PC-9 (cell line): Measurements from ENCODE around the gene MAZ. TPM values are rescaled to one million over a fixed set of nuclear protein-coding genes. Genes with fewer than 3 reads are reported as not detected.

Experiments used
- BruUV-seq: library from RNA; stranded (reverse); fragments of 400-500 nt; replicated peaks from 2 replicates; lab custom pipeline; 2021; lab: Mats Ljungman, UMichigan
- CTCF ChIA-PET: fragments of 300-600 bp; sonication (Branson Sonifier 250); formaldehyde crosslinking; loops from one replicate; lab custom pipeline; 2022; ENCODE audit warnings: antibody characterized with exemption; lab: Charles Lee
- POLR2A ChIA-PET: fragments of 300-600 bp; sonication (Branson Sonifier 250); formaldehyde crosslinking; loops from one replicate; lab custom pipeline; 2022; ENCODE audit warnings: antibody characterized with exemption; ENCODE audit not compliant: unreplicated experiment; lab: Charles Lee
- DNase-seq, 2 experiments: peaks; one replicate each; pipeline versions ENCODE4 v3.0.0 to v3.0.0-alpha.2; 2015 to 2022; ENCODE audit warnings: mixed read lengths in 1 of 2
- H2AFZ ChIP-seq: fragments of 200-600 bp; sonication (generic); 2 replicates; pipeline ENCODE4 v1.8.1; 2017; ENCODE audit warnings: antibody characterized with exemption
- H3F3A ChIP-seq: fragments of 200-600 bp; sonication (generic); 2 replicates; pipeline ENCODE4 v1.8.1; 2017; ENCODE audit warnings: antibody characterized with exemption, mild to moderate bottlenecking, low read depth; ENCODE audit not compliant: insufficient read depth
- H3K27ac ChIP-seq: fragments of 200-600 bp; sonication (generic); 2 replicates; pipeline ENCODE4 v1.6.1; 2016; ENCODE audit warnings: mixed run types
- H3K27me3 ChIP-seq: fragments of 200-600 bp; sonication (generic); 2 replicates; pipeline ENCODE4 v1.6.1; 2016; ENCODE audit warnings: low read depth, mixed run types; ENCODE audit not compliant: insufficient read depth
- H3K36me3 ChIP-seq: fragments of 200-600 bp; sonication (generic); 2 replicates; pipeline ENCODE4 v1.6.1; 2016; ENCODE audit warnings: low read depth, mixed run types
- H3K4me1 ChIP-seq: fragments of 200-600 bp; sonication (generic); replicated peaks from 2 replicates; pipeline ENCODE4 v1.6.1; 2016; ENCODE audit warnings: mixed run types; ENCODE audit not compliant: insufficient read depth
- H3K4me2 ChIP-seq: fragments of 200-600 bp; sonication (generic); 2 replicates; pipeline ENCODE4 v1.6.1; 2017; ENCODE audit warnings: mixed run types
- H3K4me3 ChIP-seq: fragments of 200-600 bp; sonication (generic); 2 replicates; pipeline ENCODE4 v1.6.1; 2016; ENCODE audit warnings: mixed run types
- H3K79me2 ChIP-seq: fragments of 200-600 bp; sonication (generic); 2 replicates; pipeline ENCODE4 v1.6.1; 2017; ENCODE audit warnings: low read depth, mixed run types
- H3K9me2 ChIP-seq: fragments of 200-600 bp; sonication (generic); 2 replicates; pipeline ENCODE4 v1.8.1; 2017; ENCODE audit warnings: mild to moderate bottlenecking; ENCODE audit not compliant: insufficient read depth
- H3K9me3 ChIP-seq: fragments of 200-600 bp; sonication (generic); 2 replicates; pipeline ENCODE4 v1.8.1; 2016; ENCODE audit warnings: low read depth; ENCODE audit not compliant: insufficient read depth
- H4K20me1 ChIP-seq: fragments of 200-600 bp; sonication (generic); 2 replicates; pipeline ENCODE4 v1.8.1; 2017; ENCODE audit not compliant: insufficient read depth
- EZH2 ChIP-seq: fragments of 200-600 bp; sonication (generic); IDR thresholded peaks from 2 replicates; pipeline ENCODE4 v1.8.0; 2017; ENCODE audit warnings: antibody characterized with exemption, low read depth
- intact Hi-C: fragments of 100-400 bp; cut with micrococcal nuclease; formaldehyde crosslinking; loops from one replicate; pipeline ENCODE4 v1.10.0; 2022; ENCODE audit not compliant: unreplicated experiment
- total RNA-seq: library from RNA; stranded (reverse); gene quantifications from 2 replicates; pipeline ENCODE4 v1.2.3, GENCODE V29; 2021
- TF ChIP-seq, protein P1 (sequence below): fragments of 200-600 bp; sonication (generic); conservative IDR thresholded peaks from 2 replicates; pipeline ENCODE4 v1.6.1; 2017; ENCODE audit warnings: mixed run types, antibody characterized with exemption, mild to moderate bottlenecking, moderate library complexity

The MAZ gene
- total RNA-seq, 1 experiment from 2014 or later: 481 TPM

DNA sequence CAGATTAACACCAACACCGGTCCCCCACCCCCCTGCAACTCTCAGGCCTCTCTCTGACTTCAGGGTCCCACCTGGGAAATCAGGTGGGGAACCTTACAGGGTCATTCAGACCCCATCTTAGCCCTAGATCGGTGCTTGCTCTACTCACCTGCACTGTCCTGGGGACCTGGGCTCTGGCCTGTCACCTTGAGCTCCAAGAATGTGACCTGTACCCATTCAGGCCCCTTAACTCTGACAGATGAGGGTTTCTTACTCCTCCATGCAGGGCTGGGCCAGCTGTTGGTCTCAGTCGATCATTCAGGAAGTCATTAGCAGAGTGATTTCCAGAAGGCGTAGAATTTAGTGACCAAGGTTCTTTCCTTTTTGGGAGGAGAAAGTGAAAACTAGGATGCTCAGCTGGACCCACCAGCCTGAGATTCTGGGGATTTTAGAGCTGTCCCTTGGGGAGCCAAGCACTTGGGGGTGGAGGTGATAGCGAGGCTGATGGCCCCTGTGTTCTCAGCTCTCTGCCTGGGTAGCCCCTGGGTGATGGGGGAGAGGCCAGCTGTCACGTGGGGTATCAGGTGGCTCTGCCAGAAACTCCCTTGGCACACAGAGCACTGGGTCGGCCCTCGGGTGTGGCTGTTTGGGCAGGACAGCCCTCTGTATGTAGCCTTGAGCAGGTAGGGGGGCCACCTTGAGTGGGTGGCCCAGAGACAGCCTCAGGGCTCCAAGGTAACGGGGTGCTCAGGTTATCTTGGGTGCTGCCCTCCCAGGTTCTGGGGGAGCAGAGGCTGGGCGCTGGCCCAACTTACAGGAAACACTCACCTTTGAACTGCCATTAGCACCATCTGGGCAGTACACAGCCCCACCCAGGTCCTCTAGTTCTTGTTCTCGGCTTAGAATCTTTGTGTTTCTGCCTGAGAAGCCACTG, 14.7 kb downstream of the MAZ start:
- no peaks in the 10 kb centered on the region for H4K20me1 ChIP-seq
- peak; percentile 57 to 84 for DNase-seq
- peak overlapping the region; percentile 77 for H3K27ac ChIP-seq
- H3K4me1 ChIP-seq: peaks cover 72% of the 10 kb centered on the region
- H3K9me3 ChIP-seq: no peaks in the 10 kb centered on the region
- ChIA-PET CTCF (interaction anchor here (0.6 to 1.7 kb wide), 3 partner anchors 22 to 1529 kb away, joined by 3 to 18 read pairs (median 15); no protein-coding TSS in a partner anchor), POLR2A (interaction anchor here (0.5 to 1.5 kb wide), 4 partner anchors 14 to 152 kb away, joined by 4 to 32 read pairs (median 8); no protein-coding TSS in a partner anchor)
- H3F3A ChIP-seq: peaks cover 70% of the 10 kb centered on the region; the same call in 1 of the 2 replicates
- no peaks in the 10 kb centered on the region for H3K9me2 ChIP-seq
- H3K4me3 ChIP-seq: peak overlapping the region; percentile 71
- H3K79me2 ChIP-seq: peaks cover 66% of the 10 kb centered on the region
- TSS peak; percentile 71 for BruUV-seq
- peak overlapping the region; percentile 88 for H3K4me2 ChIP-seq
- no peak overlapping the region for H2AFZ ChIP-seq
- TF ChIP-seq, protein P1, sequence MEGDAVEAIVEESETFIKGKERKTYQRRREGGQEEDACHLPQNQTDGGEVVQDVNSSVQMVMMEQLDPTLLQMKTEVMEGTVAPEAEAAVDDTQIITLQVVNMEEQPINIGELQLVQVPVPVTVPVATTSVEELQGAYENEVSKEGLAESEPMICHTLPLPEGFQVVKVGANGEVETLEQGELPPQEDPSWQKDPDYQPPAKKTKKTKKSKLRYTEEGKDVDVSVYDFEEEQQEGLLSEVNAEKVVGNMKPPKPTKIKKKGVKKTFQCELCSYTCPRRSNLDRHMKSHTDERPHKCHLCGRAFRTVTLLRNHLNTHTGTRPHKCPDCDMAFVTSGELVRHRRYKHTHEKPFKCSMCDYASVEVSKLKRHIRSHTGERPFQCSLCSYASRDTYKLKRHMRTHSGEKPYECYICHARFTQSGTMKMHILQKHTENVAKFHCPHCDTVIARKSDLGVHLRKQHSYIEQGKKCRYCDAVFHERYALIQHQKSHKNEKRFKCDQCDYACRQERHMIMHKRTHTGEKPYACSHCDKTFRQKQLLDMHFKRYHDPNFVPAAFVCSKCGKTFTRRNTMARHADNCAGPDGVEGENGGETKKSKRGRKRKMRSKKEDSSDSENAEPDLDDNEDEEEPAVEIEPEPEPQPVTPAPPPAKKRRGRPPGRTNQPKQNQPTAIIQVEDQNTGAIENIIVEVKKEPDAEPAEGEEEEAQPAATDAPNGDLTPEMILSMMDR: no peak
- no peak for TF ChIP-seq EZH2
- intact Hi-C loops: loop anchor here (1.0 to 5.0 kb wide), 4 partner anchors 27 to 200 kb away; partner anchors contain the start of genes CDIPT and SEZ6L2
- H3K36me3 ChIP-seq: no peaks in the 10 kb centered on the region
- no peaks in the 10 kb centered on the region for H3K27me3 ChIP-seq

GRCh38 chr16:29821643-29822115, 15.3 kb downstream of the MAZ start:
- peaks cover 75% of the 10 kb centered on the region for H3K4me1 ChIP-seq
- no peak for TF ChIP-seq EZH2
- TF ChIP-seq, protein P1: no peak
- no peaks in the 10 kb centered on the region for H3K9me2 ChIP-seq
- no peaks in the 10 kb centered on the region for H4K20me1 ChIP-seq
- H3K79me2 ChIP-seq: peaks cover 68% of the 10 kb centered on the region
- peak overlapping the region; percentile 77 for H3K27ac ChIP-seq
- DNase-seq: peak; percentile 70 to 84
- H2AFZ ChIP-seq: no peak overlapping the region
- no peaks in the 10 kb centered on the region for H3K36me3 ChIP-seq
- ChIA-PET CTCF (interaction anchor here (0.9 kb wide), 1 partner anchor 21 kb away, joined by 3 read pairs; no protein-coding TSS in a partner anchor), POLR2A (interaction anchor here (0.5 to 0.8 kb wide), 4 partner anchors 36 to 750 kb away, joined by 4 to 32 read pairs (median 6); no protein-coding TSS in a partner anchor)
- no peaks in the 10 kb centered on the region for H3K9me3 ChIP-seq
- H3K4me2 ChIP-seq: peak overlapping the region; percentile 88
- peaks cover 71% of the 10 kb centered on the region; the same call in 1 of the 2 replicates for H3F3A ChIP-seq
- intact Hi-C loops: loop anchor here (1.0 to 5.0 kb wide), 4 partner anchors 27 to 200 kb away; partner anchors contain the start of genes CDIPT and SEZ6L2
- H3K27me3 ChIP-seq: no peaks in the 10 kb centered on the region
- H3K4me3 ChIP-seq: peak overlapping the region; percentile 71; the same call in 1 of the 2 replicates
- TSS peak; percentile 14 for BruUV-seq

GRCh38 chr16:29824589-29825144, 18.3 kb downstream of the MAZ start:
- TF ChIP-seq EZH2: no peak
- TF ChIP-seq, protein P1: no peak
- ChIA-PET CTCF (interaction anchor here (0.6 to 0.7 kb wide), 3 partner anchors 9 to 806 kb away, joined by 3 to 9 read pairs (median 4); partner anchors contain the start of genes KIF22 and PAGR1), POLR2A (interaction anchor here (0.6 to 0.7 kb wide), 6 partner anchors 9 to 149 kb away, joined by 3 to 16 read pairs (median 4); partner anchors contain the start of genes PAGR1 and TAOK2)
- no peaks in the 10 kb centered on the region for H3K9me2 ChIP-seq
- peaks cover 47% of the 10 kb centered on the region for H3K79me2 ChIP-seq
- peaks cover 59% of the 10 kb centered on the region; the same call in 1 of the 2 replicates for H3F3A ChIP-seq
- no peaks in the 10 kb centered on the region for H3K9me3 ChIP-seq
- no peaks in the 10 kb centered on the region for H3K36me3 ChIP-seq
- H3K4me1 ChIP-seq: peaks cover 58% of the 10 kb centered on the region
- DNase-seq: peak in 1 of 2 experiments; percentile 76
- intact Hi-C loops: loop anchor here (5.0 kb wide), 1 partner anchor 73 kb away; the partner anchor contains the start of gene SEZ6L2
- no TSS peak for BruUV-seq
- peak overlapping the region; percentile 59 for H3K27ac ChIP-seq
- H3K4me2 ChIP-seq: peak overlapping the region; percentile 65
- H2AFZ ChIP-seq: no peak overlapping the region
- no peaks in the 10 kb centered on the region for H3K27me3 ChIP-seq
- H3K4me3 ChIP-seq: peak overlapping the region; percentile 16; the same call in 1 of the 2 replicates
- H4K20me1 ChIP-seq: no peaks in the 10 kb centered on the region
